HG03280 (cell line): Measurements from ENCODE around the gene SC5D.
A peak's percentile ranks its signal among the peaks of the same experiment; 100 is the strongest.

Experiments
- ATAC-seq: cut with Tn5 transposase; IDR thresholded peaks from one replicate; pipeline ENCODE4 v1.9.1; 2021; ENCODE audit warnings: mild to moderate bottlenecking, moderate library complexity; ENCODE audit not compliant: unreplicated experiment

The SC5D gene

GRCh38 chr11:121291896-121292494, 576 bp upstream of the SC5D start:
- ATAC-seq, result peak; percentile 10

GRCh38 chr11:121293288-121293594, 670 bp downstream of the SC5D start:
- no peak for ATAC-seq

DNA sequence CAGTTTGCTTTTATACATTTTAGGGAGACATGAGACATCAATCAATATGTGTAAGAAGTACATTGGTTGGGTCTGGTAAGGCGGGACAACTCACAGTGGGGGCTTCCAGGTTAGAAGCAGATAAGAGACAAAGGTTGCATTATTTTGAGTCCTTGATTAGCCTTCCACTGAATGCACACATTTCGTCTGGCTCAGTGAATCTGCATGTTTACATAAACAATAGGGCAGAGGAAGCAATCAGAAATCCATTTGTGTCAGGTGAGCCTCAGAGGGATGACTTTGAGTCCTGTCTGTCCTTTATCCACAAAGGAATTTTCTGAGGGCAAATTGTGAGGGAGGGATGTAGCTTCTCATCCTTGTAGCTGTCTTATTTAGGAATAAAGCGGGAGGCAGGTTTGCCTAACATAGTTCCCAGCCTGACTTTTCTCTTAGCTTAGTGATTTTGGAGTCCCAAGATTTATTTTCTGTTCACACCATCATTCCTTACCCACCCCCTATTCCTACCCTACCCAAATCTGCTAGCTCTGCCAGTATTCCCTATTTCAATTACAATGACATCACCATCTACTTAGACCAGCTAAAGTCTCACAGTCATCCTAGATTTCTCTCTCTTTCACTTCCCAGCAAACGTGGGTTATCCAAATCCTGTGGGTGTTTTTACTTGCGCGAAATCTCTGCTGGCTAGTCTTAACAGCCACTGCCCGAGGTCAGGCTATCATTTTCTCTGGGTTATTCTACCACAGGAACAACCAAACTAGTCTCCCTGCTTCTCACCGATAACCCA, 2.9 kb downstream of the SC5D start:
- no peak for ATAC-seq

DNA sequence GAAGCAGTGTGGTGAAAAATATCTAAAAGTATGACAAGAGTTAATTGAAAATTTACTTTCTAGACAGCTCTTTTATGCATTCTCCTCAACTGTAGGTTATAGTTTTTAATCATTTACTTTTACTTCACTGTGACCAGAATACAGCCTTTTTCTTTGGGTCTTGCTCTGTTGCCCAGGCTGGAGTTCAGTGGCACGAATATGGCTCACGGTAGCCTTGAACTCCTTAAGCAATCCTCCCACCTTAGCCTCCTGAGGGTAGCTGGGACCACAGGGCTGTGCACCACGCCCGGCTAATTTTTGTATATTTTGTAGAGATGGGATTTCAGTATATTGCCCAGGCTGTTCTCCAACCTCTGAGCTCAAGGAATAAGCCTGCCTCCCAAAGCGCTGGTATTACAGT, 5.3 kb downstream of the SC5D start:
- no peak for ATAC-seq

GRCh38 chr11:121298774-121299173, 6.2 kb downstream of the SC5D start:
- no peak for ATAC-seq

GRCh38 chr11:121299417-121299816, 6.8 kb downstream of the SC5D start:
- no peak for ATAC-seq

GRCh38 chr11:121300313-121300971, 7.9 kb downstream of the SC5D start:
- ATAC-seq, result no peak

GRCh38 chr11:121300972-121301699, 8.6 kb downstream of the SC5D start:
- no peak for ATAC-seq

- ATAC-seq, result no peak
Observed at GRCh38 chr11:121304759-121305158, 12.2 kb downstream of the SC5D start.

DNA sequence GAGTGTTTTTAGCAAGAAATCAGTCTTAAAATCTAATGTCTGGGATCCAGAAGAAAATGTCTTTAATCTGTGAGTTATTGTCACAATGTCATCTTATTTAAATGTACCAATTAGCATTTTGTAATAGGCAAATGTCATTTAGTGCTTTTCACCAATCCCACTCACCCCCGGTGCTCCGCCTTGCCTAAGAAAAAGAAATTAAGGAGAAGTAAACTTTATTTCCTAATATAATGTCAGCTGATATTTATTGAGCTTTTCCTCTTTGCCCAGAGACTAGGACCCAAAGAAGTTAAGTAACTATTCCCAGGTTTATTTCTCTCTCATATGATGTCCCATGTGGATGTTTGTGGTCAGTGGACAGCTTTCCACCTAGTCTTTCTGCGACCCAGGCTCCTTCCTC, 16.2 kb downstream of the SC5D start:
- no peak for ATAC-seq

DNA sequence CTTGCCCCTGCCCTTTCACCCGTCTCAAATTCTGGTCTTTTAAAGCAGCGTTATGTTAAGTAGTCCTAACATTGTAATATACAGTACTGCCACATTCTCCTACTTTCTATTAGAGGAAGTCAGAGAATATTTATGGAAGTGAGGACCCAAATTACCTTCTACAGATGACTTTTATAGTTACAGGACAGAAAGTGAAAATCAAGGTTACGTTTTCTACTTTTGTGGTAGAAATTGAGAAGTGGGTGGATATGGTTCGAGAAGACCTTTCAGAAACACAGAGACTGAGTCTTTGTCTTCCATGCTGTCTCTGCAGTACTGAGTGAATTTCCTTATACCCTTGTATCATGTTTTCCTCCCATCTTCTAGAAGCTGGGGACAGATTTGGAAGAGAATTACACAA, 17.1 kb downstream of the SC5D start:
- peak; percentile 85 for ATAC-seq

GRCh38 chr11:121310908-121311307, 18.3 kb downstream of the SC5D start:
- ATAC-seq, result no peak

- ATAC-seq, result no peak
Observed at GRCh38 chr11:121311373-121311772, 18.8 kb downstream of the SC5D start.

GRCh38 chr11:121312483-121312882, 19.9 kb downstream of the SC5D start:
- no peak for ATAC-seq

- ATAC-seq, result no peak
Observed at GRCh38 chr11:121318848-121319834, 26.6 kb downstream of the SC5D start.

- ATAC-seq, result no peak
Observed at GRCh38 chr11:121321614-121322243, 29.2 kb downstream of the SC5D start.

DNA sequence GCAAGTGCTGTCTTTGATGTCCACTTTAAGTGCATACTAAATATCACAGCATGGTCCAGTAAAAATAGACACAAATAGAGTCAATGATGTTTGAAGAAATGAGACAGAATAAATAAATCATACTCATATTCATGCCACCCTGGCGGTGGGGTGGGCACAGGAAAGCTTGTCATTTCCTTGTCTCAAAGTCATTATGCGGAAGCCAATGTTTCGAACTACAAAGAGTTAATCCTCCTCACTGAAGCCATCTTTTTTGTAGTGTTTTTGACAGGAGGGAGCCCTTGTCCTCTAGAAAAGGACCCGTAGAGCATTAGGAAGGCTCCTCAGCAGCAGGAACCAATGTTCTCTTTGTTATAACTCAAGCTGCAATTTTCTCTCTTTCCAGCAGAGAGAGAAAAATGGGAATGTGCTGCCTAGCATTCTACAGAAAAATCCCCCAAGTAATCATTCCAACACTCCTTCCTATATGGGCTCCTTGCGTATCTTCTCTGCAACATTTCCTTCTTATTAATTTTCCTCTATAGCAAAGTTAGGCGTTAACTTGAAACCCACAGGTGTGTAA, 30.6 kb downstream of the SC5D start:
- ATAC-seq, result no peak

DNA sequence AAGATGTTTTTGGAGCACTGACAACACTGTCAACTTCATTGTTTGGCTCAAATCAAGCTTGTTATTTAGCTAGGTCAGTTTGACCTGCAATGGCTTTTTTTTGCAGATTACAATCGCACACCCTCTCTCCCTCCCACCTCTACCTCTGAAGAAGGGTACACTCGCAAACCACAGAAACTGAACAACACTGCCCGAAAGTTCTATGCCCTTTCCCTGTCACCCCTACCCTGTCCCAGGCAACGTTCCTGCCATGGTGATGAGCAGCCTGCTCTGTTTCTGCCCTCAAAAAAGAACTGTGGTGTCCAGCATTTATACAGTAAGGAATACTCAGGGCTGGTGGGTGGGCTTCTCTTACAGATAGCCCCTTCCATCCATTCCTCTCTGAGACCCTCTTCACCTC, 33.7 kb downstream of the SC5D start:
- ATAC-seq, result no peak

DNA sequence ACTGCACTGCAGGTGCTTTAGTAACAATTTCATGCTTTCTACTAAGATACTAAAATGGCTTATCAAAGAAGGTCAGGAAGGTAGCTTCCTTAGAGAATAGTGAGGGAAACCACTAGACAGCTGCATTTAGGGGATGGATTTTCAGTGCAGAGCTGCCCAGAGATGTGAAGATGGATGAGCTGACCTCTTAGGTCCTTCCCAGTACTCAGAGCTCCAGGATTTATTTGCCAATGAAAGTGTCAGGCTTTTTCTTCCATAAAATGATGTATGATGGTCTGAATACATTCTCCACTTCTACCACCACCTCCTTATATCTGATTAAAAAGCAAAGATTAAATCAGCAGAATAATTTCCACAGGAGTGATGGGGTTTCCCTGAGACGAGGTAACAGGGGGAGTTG, 35.0 kb downstream of the SC5D start:
- no peak for ATAC-seq
